Mononuclear cell (primary cell): ENCODE measurements around the gene GPC1. TPM values are rescaled to one million over a fixed set of nuclear protein-coding genes. Genes with fewer than 3 reads are reported as not detected.

Experiments
- H3K27me3 ChIP-seq: 2 replicates; pipeline ENCODE4 v1.6.0; 2011; ENCODE audit warnings: low read length, control low read depth; ENCODE audit not compliant: insufficient read depth
- H3K4me1 ChIP-seq: 2 replicates; pipeline ENCODE4 v1.5.1; 2011; ENCODE audit warnings: mild to moderate bottlenecking, low read length, control low read depth; ENCODE audit not compliant: insufficient read depth
- H3K4me3 ChIP-seq: 2 replicates; pipeline ENCODE4 v1.5.1; 2011; ENCODE audit warnings: mild to moderate bottlenecking, low read length, moderate library complexity
- H3K9me3 ChIP-seq: 2 replicates; pipeline ENCODE4 v1.5.1; 2011; ENCODE audit warnings: low read depth, mild to moderate bottlenecking, control low read depth, low read length
- total RNA-seq: library from RNA; depleted of rRNA; stranded (reverse); fragments of >200 nt; gene quantifications from one replicate; pipeline ENCODE4 v1.2.3, GENCODE V29; 2012

GPC1 gene
- total RNA-seq, 1 donor, result 0.42 TPM

DNA sequence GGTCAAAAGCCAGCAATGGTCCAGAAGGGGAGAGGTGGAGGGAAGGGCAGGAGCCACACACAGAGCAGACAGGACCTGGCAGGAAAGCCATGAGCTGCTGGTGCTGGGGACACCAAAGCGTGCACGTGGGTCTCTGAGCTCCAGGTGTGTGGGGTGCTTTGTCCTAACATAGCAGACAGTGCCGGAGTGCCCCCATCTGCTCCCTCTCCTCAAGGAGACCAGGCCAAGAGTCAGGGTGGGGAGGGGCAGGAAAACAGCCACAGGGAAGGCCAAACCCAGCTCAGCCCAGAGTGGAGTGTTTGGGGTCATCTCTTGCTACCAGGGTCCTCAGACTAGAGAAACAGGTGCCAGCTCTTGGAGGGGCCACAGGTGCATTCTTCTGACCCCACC is 4.2 kb upstream of the GPC1 start:
- H3K4me1 ChIP-seq, result peaks cover 5% of the 10 kb centered on the region
- H3K27me3 ChIP-seq, result peaks cover 2% of the 10 kb centered on the region
- no peaks in the 10 kb centered on the region for H3K9me3 ChIP-seq
- no peak overlapping the region for H3K4me3 ChIP-seq

DNA sequence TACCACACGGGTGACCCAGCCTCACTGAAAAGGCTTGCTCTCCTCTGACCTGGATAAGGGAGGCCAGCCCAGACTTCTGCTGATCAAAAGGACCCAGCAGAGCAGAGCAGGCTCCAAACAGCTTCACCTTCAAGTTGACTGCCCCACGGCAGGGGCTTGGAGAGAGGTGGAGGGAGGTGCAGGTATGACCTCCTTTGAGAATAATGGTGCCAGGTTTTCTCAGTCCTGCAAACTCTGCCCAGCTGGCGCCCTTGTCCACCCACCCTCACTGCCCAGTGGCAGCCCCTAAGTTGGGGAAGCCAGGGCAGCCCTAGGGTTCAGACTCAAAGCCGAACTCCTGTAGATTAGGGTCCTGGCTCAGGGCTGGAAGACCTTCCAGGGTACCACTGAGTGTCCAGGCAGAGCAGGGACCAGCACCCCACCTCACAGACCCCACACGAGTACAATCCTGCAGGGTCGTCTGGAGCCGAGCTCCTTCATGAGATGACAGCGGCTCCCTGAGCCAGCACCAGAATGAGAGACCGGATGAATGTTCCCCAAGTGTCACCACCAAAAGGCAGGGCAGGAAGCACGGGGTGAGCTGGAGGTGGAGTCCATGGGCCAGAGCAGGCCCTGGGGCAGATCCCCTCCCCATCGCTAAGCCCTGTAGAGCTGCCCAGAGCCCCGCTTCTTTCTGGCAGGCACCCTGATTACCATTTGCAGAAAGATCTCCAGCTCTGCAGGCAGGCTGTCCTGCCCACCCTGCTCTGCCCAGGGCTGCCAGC is 3.6 kb upstream of the GPC1 start:
- Histone ChIP-seq H3K27me3 (peaks cover 7% of the 10 kb centered on the region), H3K9me3 (no peaks in the 10 kb centered on the region), H3K4me1 (peaks cover 11% of the 10 kb centered on the region), H3K4me3 (no peak overlapping the region)

DNA sequence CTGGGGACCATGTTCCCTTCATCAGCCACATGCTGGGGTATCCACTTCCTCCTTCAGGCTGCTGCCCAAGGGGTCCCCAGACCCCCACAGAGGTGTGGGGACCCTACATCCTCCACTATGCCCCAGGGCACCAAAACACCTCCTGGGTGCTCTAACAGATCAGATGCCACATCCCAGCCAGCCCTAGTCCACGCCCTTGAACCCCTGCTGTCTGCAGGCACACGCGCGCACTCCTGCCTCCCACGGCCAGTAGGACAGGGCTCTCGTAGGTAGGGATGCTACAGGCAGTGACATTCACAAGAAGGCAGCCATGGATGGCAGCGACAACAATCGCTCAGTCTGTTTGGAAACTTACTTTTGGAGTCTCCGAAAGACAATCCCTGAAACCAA is 3.0 kb upstream of the GPC1 start:
- H3K9me3 ChIP-seq, result no peaks in the 10 kb centered on the region
- H3K4me1 ChIP-seq, result peaks cover 13% of the 10 kb centered on the region
- H3K4me3 ChIP-seq, result no peak overlapping the region
- peaks cover 13% of the 10 kb centered on the region for H3K27me3 ChIP-seq

DNA sequence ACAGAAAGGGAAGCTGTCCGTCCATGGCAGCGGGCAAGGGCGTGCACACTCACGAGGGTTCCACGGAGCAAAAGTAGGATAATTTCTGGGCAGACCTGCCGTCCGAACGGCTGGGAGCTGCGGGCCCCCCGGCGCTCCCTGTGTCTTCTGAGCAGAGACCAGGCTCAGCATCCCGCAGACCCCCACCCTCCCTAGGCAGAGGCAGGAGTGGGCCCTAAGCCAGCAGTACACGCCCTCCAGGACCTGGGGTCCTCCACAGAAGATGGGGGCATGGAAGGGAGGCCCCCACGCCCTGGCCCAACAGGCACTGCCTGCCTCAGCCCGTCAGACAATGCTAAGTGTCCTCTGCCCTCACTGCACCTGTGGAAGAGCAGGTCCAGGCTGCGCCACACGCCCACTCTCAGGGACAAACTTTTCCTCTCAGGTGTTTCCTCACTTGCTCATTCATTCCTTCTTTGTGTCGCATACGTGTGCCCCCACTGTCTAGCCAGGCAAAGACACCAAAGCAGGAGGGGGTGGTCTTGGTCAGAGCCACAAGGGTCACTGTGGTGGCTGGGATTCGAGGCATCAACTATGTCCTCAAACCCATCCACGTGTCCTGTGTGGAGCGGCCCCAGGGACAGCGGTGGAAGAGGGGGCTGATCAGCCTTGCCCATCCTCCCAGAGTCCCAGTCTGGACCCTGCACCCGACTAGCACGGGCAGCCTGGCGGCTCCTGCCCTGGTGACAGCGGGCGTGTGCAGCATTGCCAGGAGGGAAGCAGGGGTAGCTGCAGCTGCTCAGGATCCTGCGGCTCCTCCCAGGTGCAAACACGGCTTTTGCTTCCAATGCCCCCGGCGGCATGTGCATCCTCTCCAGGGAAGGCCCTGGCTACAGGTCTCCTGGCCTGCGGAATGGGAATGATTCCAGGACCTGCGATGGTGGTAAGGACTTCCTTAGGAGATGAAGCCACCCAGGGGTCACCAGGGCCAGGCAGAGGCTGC is 2.4 kb upstream of the GPC1 start:
- H3K27me3 ChIP-seq, result peaks cover 20% of the 10 kb centered on the region

DNA sequence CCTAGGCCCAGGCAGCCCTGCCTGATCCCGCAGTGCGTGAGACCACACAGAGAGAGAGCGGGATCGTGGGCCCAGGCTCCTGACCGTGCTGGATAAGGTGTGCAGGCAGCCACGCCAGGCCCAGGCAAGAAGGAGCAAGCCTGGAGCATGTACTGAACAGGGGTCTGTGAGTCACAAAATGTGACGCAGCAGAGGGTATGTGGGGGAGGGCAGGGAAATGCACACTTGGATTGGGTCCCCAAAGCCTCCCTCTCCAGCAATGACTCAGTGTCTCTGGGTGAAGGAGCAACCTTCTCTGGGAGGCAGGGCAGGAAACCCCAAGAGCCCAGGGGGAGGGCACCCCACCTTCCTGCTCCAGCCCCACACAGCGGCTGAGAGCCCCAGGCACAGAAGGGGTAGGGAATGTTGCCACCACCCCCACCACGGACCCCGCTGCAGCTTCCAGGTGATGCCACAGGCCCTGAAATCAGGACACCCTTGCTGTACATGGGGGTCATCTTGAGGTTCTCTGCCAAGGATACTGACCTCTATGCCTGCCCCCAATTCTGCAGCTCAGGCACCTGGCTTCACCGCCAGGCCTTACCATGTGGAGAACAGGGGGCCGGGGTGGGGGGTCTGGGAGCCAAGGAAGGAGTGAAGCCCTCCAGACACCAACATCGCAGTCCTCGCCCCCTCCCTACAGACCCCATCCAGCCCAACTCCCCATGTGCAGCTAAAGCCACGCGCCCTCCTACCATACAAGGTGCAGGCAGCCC is 1.3 kb upstream of the GPC1 start:
- no peak overlapping the region for H3K4me3 ChIP-seq
- peaks cover 13% of the 10 kb centered on the region for H3K4me1 ChIP-seq
- no peaks in the 10 kb centered on the region for H3K9me3 ChIP-seq
- peaks cover 21% of the 10 kb centered on the region for H3K27me3 ChIP-seq

More for the DNA sequence above, 2.4 kb upstream of the GPC1 start:
- Histone ChIP-seq H3K9me3 (no peaks in the 10 kb centered on the region), H3K4me3 (no peak overlapping the region), H3K4me1 (peaks cover 13% of the 10 kb centered on the region)

GRCh38 chr2:240434728-240435456 is 571 bp upstream of the GPC1 start:
- peak overlapping the region; percentile 30 for H3K4me3 ChIP-seq
- H3K27me3 ChIP-seq, result peaks cover 21% of the 10 kb centered on the region
- H3K9me3 ChIP-seq, result no peaks in the 10 kb centered on the region
- H3K4me1 ChIP-seq, result peaks cover 13% of the 10 kb centered on the region

- peaks cover 13% of the 10 kb centered on the region for H3K4me1 ChIP-seq
- H3K4me3 ChIP-seq, result peak overlapping the region; percentile 26
- H3K27me3 ChIP-seq, result peaks cover 21% of the 10 kb centered on the region
- H3K9me3 ChIP-seq, result no peaks in the 10 kb centered on the region
Measured at GRCh38 chr2:240435948-240436682, 652 bp downstream of the GPC1 start.

DNA sequence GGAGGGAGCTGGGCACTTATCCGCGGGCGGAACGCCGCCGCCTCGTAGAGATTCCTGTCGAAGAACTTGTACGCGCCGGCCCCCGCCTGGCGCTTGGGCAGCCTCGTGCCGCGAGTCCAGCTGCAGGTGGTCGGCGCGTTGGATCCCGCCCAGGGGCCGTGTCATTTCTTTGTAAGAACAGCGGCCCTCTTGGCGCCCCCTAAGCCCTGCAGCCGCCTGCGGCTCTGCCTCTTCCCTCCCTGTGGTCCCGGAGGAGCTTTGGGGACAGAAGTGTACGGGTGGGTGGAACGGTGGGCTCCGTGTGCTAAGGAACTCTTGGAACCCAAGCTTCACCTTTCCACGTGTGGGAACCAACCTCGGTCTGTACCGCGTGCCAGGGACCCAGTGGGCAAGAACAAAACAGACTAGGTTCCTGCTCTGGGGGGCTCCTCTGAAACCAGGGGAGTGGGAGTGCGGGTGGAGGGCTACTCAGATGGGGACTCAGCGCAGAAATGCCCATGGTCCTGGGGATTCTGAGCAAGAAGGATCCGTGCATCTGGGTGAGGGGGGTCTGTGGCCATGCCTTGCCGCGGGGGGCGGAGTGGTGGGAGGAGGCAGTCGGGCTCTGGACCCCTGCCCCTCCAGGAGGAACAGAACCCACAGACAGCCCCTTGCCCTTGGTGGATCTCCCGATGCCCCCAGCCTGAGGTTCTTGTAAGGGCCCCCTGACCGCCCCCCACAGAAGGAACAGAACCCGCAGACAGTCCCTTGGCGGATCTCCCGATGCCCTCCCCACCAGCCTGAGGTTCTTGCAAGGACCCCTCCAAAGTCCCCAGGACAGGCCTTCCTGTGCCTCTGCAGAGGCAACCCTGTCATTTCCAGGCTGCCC is 1.5 kb downstream of the GPC1 start:
- Histone ChIP-seq H3K27me3 (peaks cover 21% of the 10 kb centered on the region), H3K9me3 (no peaks in the 10 kb centered on the region), H3K4me3 (no peak overlapping the region), H3K4me1 (peaks cover 13% of the 10 kb centered on the region)

DNA sequence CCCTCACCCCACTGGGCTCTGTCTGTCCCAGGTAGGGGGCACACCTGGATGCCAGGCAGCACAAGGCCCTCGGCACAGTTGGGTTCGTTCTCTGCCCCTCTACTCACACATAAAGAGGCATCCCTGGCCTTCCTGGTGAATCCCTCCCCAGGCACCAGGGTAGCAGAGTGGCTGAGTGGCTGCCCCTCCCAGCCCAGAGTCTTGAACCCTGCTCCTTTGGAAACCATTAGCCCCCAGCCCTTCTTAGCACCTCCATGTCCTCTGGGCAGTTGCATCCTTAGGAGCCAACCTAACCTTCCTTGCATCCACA is 2.0 kb downstream of the GPC1 start:
- Histone ChIP-seq H3K9me3 (no peaks in the 10 kb centered on the region), H3K4me3 (no peak overlapping the region), H3K4me1 (peaks cover 13% of the 10 kb centered on the region), H3K27me3 (peaks cover 21% of the 10 kb centered on the region)

GRCh38 chr2:240437861-240438809 is 2.7 kb downstream of the GPC1 start:
- peaks cover 21% of the 10 kb centered on the region for H3K27me3 ChIP-seq
- no peaks in the 10 kb centered on the region for H3K9me3 ChIP-seq
- H3K4me1 ChIP-seq, result peaks cover 13% of the 10 kb centered on the region
- no peak overlapping the region for H3K4me3 ChIP-seq

DNA sequence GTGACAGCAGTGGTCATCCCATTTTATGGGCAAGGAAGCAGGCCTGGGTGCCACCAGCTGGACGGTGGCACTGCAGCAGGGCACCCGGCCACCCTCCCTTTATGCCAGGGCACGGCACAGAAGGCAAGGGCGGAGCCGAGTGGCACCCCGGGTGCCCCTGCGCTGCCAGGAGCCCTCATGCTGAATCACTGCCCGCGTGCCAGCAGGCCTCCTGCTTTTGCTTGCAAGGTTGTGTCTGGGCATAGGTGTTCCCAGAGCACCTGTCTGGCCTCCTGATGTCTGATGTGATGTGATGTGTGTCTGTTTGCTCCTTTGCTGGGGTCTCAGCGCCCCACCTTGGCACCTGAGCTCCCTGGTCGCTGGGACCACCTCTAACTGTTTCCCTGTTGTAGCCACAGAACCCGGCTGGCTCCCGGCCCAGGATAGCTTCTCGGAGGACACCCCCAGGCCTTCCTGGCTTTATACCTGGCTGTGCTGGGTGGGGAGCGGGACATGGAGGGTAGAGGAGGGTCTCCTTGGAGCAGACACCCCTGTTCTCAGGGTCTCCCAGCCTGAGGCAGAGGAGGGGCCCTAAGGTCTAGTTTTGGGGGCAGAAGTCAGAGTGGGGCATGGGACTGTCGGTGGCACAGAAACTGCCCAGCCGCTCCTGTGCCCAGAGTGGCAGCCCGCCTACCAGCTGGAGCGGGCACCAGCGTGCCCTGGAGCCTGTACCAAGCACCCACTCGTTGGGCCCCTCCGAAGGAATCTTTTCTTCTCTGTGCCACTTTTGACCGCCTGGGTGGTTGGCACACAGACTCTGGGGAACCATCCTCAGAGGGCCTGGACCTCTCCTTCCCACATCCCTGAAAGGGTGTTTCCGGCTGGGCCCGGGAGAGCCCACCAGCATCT is 3.6 kb downstream of the GPC1 start:
- Histone ChIP-seq H3K4me1 (peaks cover 13% of the 10 kb centered on the region), H3K4me3 (no peak overlapping the region), H3K27me3 (peaks cover 21% of the 10 kb centered on the region), H3K9me3 (no peaks in the 10 kb centered on the region)

- peaks cover 10% of the 10 kb centered on the region for H3K4me1 ChIP-seq
- no peaks in the 10 kb centered on the region for H3K9me3 ChIP-seq
- H3K27me3 ChIP-seq, result peaks cover 19% of the 10 kb centered on the region
- H3K4me3 ChIP-seq, result no peak overlapping the region
Measured at GRCh38 chr2:240439698-240440151, 4.3 kb downstream of the GPC1 start.
